ENCODE measurements around the gene VOPP1. TPM values are rescaled to one million over a fixed set of nuclear protein-coding genes. Genes with fewer than 3 reads are reported as not detected.
A peak's percentile ranks its signal among the peaks of the same experiment; 100 is the strongest.

The VOPP1 gene
- total RNA-seq, 1 donor from 2014 or later = 97.9 TPM

DNA sequence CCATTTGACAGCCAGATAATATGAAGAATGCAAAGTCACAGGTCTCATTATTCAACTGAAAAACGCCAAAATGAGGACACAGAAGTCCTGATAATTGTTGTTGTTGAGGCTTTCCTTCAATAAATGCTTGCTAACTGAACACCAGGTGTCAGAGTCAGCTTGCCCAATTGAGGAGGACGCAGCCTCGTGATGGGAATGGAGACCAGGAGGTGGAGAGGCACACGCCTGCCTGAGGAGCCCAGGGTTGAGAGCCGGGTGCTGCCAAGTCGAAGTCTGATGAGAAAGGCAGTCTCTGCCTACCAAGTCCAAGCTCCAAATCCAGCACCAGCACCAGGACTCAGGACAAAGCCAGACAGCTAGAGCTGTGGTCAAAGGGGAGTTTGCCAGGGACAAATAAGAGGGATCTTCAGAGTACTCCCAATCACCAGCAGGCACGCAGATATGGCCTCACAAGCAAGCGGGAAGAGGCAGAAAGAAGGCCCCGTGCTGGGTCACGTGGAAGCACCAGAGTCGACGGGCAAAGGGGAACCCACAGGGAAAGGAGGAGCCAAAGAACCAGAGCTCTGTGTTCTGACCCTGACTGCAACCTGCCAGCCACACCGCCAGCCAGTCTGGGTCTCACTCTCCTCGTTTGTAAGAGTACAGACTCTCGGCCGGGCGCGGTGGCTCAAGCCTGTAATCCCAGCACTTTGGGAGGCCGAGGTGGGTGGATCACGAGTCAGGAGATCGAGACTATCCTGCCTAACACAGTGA lies 47.6 kb downstream of the VOPP1 start:
- Histone ChIP-seq H3K27me3 (ENCODE audit: control insufficient read depth, insufficient read depth, low read length) (no peaks in the 10 kb centered on the region), H3K4me3 (ENCODE audit: low read depth, low read length) (no peak overlapping the region), H3K36me3 (ENCODE audit: control insufficient read depth, insufficient read depth, low read length) (peaks cover 4% of the 10 kb centered on the region)
- TF ChIP-seq, protein P1, sequence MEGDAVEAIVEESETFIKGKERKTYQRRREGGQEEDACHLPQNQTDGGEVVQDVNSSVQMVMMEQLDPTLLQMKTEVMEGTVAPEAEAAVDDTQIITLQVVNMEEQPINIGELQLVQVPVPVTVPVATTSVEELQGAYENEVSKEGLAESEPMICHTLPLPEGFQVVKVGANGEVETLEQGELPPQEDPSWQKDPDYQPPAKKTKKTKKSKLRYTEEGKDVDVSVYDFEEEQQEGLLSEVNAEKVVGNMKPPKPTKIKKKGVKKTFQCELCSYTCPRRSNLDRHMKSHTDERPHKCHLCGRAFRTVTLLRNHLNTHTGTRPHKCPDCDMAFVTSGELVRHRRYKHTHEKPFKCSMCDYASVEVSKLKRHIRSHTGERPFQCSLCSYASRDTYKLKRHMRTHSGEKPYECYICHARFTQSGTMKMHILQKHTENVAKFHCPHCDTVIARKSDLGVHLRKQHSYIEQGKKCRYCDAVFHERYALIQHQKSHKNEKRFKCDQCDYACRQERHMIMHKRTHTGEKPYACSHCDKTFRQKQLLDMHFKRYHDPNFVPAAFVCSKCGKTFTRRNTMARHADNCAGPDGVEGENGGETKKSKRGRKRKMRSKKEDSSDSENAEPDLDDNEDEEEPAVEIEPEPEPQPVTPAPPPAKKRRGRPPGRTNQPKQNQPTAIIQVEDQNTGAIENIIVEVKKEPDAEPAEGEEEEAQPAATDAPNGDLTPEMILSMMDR (IDR thresholded peaks at IDR 0.05; ENCODE audit: insufficient read depth, low read length, severe bottlenecking) = no peak
- FAIRE-seq (peak; percentile 28), DNase-seq (ENCODE audit: low read depth) (no peak)

DNA sequence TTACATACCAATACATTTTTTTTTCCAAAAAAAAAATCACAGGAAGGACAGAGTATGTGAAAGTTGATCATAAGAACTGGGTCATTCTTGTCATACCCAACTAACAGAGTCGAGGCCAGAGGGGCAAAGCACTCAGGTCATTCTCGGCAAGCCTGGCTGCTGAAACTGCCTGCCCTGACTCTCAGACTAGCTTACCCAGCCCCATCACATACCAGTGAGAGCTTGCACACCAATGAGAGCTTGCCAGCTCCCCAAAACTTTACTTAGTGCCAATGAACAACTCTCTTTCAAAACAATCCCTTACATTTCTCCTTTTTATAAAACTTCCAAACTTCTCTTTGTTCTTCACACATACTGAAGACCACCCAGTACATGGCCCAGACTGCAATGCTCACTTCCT lies 48.9 kb downstream of the VOPP1 start:
- H3K27me3 ChIP-seq (ENCODE audit: control insufficient read depth, insufficient read depth, low read length) = no peaks in the 10 kb centered on the region
- TF ChIP-seq, protein P1 (IDR thresholded peaks at IDR 0.05; ENCODE audit: insufficient read depth, low read length, severe bottlenecking) = no peak
- FAIRE-seq (no peak), DNase-seq (ENCODE audit: low read depth) (no peak)
- H3K4me3 ChIP-seq (ENCODE audit: low read depth, low read length) = no peak overlapping the region
- H3K36me3 ChIP-seq (ENCODE audit: control insufficient read depth, insufficient read depth, low read length) = peaks cover 4% of the 10 kb centered on the region

DNA sequence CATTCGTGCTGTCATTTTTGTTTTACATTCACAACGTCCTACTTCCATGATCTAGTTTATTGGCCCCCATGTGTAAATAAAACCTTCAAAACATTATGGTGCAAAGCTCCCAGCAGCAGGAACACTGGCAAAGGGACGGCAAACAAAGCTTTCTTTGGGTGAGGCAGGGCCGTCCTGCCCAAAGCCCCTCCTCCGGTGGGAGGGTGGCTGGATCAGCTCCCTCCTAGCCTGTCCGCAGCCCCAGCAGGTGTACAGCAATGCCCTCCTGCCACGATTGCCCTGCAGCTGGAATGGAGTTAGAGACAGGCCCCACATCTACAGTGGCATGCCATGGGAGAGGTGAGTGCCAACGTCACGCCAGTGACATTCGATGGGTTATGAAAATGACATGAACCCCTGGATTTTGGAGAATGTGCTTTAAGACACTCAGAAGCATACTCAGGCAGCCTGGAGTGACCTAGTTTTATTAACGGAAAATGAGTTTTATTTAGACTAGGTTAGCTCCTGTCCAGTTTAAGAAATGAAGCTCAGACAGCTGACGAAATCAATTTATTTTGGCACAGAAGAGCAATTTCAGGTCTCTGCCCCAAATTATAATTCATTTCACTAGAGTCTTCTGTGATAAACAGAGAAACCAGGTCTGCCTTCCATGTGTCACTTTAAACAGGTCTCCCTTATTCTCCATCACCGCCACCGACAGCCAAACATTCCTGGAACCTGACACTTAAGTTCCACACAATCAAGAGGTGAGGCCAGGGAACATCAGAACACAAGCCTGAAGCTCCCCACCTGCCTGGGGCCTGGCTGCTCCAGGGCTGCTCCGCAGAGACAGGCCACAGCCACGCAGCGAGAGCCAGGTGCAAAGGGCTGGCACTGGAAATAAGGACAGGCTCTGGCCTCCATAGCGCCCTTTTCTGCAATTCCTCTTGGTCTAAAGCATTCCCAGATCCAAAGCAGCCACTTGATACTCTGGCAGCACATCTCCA lies 50.1 kb downstream of the VOPP1 start:
- no peaks in the 10 kb centered on the region for H3K27me3 ChIP-seq (ENCODE audit: control insufficient read depth, insufficient read depth, low read length)
- H3K4me3 ChIP-seq (ENCODE audit: low read depth, low read length) = no peak overlapping the region
- no peak for DNase-seq (ENCODE audit: low read depth)
- TF ChIP-seq, protein P1 (IDR thresholded peaks at IDR 0.05; ENCODE audit: insufficient read depth, low read length, severe bottlenecking) = no peak
- no peak for FAIRE-seq
- peaks cover 7% of the 10 kb centered on the region for H3K36me3 ChIP-seq (ENCODE audit: control insufficient read depth, insufficient read depth, low read length)

DNA sequence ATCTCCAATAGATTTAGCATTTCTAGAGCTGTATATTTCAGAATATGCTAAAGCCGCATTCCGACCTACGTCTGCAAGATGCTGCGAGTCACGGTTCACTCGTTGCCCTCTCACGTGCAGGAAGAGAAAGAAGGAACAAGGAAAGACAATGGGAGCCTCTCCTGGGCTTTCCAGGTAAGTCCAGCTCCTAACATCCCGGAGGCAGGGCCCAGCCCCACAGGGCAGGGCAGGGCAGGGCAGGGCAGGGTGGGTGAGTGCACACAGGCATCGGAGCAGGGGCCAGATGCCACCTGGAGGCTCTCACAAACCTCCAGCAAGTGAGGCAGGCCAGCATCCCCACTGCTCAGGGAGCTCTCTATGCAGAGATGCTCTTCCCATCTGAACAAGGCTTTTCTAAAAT lies 50.8 kb downstream of the VOPP1 start:
- FAIRE-seq = no peak
- H3K36me3 ChIP-seq (ENCODE audit: control insufficient read depth, insufficient read depth, low read length) = peaks cover 8% of the 10 kb centered on the region

DNA sequence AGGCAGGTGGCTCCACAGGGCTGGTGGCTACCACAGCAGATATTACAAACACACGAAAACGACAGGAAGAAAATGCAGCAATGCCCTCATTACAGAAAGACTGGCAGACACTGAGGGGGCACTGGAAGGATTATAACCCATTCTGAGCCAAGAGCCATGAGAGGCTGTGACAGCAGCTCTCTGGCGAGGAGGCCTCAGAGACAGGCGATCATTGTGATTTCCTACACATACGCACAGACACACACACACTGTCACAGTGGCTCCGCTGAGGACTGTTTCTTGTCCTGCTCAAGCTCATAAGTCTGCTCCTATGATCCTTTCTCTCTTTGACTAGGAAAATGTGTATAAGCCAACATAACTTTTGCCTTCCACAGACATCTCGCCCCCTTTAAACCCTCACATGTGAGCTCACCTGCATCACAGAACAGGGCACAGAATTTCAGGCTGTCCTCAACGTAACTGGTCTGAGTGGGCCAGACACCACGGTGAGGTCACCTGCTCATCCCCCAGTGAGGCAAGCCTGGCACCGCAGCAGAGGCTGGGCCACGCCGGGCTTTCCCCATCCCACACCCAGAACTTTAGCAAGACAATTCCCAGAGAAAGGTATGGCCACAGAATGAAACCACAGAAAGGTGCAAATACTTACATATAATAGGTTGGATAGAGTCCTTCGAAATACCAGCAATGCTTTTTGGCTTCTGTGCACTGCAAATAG lies 51.7 kb downstream of the VOPP1 start:
- DNase-seq (ENCODE audit: low read depth) (no peak), FAIRE-seq (no peak)
- TF ChIP-seq, protein P1 (IDR thresholded peaks at IDR 0.05; ENCODE audit: insufficient read depth, low read length, severe bottlenecking) = no peak
- H3K36me3 ChIP-seq (ENCODE audit: control insufficient read depth, insufficient read depth, low read length) = peaks cover 13% of the 10 kb centered on the region
- no peak overlapping the region for H3K4me3 ChIP-seq (ENCODE audit: low read depth, low read length)
- no peaks in the 10 kb centered on the region for H3K27me3 ChIP-seq (ENCODE audit: control insufficient read depth, insufficient read depth, low read length)

More for the DNA sequence above, 50.8 kb downstream of the VOPP1 start:
- H3K4me3 ChIP-seq (ENCODE audit: low read depth, low read length) = no peak overlapping the region
- DNase-seq (ENCODE audit: low read depth) = no peak
- TF ChIP-seq, protein P1 (IDR thresholded peaks at IDR 0.05; ENCODE audit: insufficient read depth, low read length, severe bottlenecking) = no peak
- no peaks in the 10 kb centered on the region for H3K27me3 ChIP-seq (ENCODE audit: control insufficient read depth, insufficient read depth, low read length)
